ENCODE measurements around the gene PLD3.
"Not testable (repeated sequence)": the region's sequence is repeated elsewhere in the genome, so short reads cannot be mapped to it uniquely, and the experiment has no call there.

PLD3 gene

GRCh38 chr19:40363069-40363468 lies 14.6 kb downstream of the PLD3 start:
- peaks cover 32 to 44% of the 10 kb centered on the region in 2 donors for H3K36me3 Mint-ChIP-seq
- ATAC-seq (replicated peaks) (no peak), DNase-seq (no peak)
- H3K4me1 Mint-ChIP-seq: peaks cover 25 to 28% of the 10 kb centered on the region in 2 donors
- H3K4me3 Mint-ChIP-seq: no peak overlapping the region
- H3K27ac Mint-ChIP-seq: no peak overlapping the region
- H3K9me3 Mint-ChIP-seq: no peaks in the 10 kb centered on the region
- H3K27me3 Mint-ChIP-seq: peaks cover 4 to 8% of the 10 kb centered on the region in 2 donors

GRCh38 chr19:40365010-40365409 lies 16.5 kb downstream of the PLD3 start:
- no peak overlapping the region for H3K27ac Mint-ChIP-seq
- H3K9me3 Mint-ChIP-seq: no peaks in the 10 kb centered on the region
- peaks cover 12 to 16% of the 10 kb centered on the region in 2 donors for H3K4me1 Mint-ChIP-seq
- DNase-seq (no peak), ATAC-seq (replicated peaks) (no peak)
- peaks cover 32 to 34% of the 10 kb centered on the region in 2 donors for H3K36me3 Mint-ChIP-seq
- peaks cover 4 to 8% of the 10 kb centered on the region in 2 donors for H3K27me3 Mint-ChIP-seq
- peak overlapping the region in 1 of 2 donors; percentile 52 for H3K4me3 Mint-ChIP-seq

- no peak overlapping the region for H3K27ac Mint-ChIP-seq
- H3K4me1 Mint-ChIP-seq: peaks cover 10 to 16% of the 10 kb centered on the region in 2 donors
- H3K9me3 Mint-ChIP-seq: no peaks in the 10 kb centered on the region
- H3K36me3 Mint-ChIP-seq: peaks cover 30 to 34% of the 10 kb centered on the region in 2 donors
- peaks cover 4 to 8% of the 10 kb centered on the region in 2 donors for H3K27me3 Mint-ChIP-seq
- ATAC-seq (replicated peaks): peak; percentile 73 to 87
- no peak for DNase-seq
- peak overlapping the region; percentile 48 to 75 for H3K4me3 Mint-ChIP-seq
These were observed 17.3 kb downstream of the PLD3 start for GRCh38 chr19:40365613-40366401.

GRCh38 chr19:40366697-40367561 lies 18.4 kb downstream of the PLD3 start:
- Mint-ChIP-seq H3K4me1 (peaks cover 6 to 16% of the 10 kb centered on the region in 2 donors), H3K27ac (no peak overlapping the region), H3K4me3 (no peak overlapping the region), H3K9me3 (no peaks in the 10 kb centered on the region), H3K36me3 (peaks cover 26 to 33% of the 10 kb centered on the region in 2 donors), H3K27me3 (peaks cover 4 to 8% of the 10 kb centered on the region in 2 donors)
- no peak for DNase-seq
- ATAC-seq (replicated peaks): no peak

GRCh38 chr19:40367577-40368434 lies 19.3 kb downstream of the PLD3 start:
- Mint-ChIP-seq H3K36me3 (peaks cover 21 to 31% of the 10 kb centered on the region in 2 donors), H3K27me3 (peaks cover 4 to 8% of the 10 kb centered on the region in 2 donors), H3K27ac (no peak overlapping the region), H3K4me1 (peaks cover 5 to 17% of the 10 kb centered on the region in 2 donors), H3K4me3 (no peak overlapping the region), H3K9me3 (no peaks in the 10 kb centered on the region)
- ATAC-seq (replicated peaks) (no peak), DNase-seq (no peak)

GRCh38 chr19:40369797-40370196 lies 21.3 kb downstream of the PLD3 start:
- DNase-seq: no peak
- no peak for ATAC-seq (replicated peaks)
- Mint-ChIP-seq H3K9me3 (no peaks in the 10 kb centered on the region), H3K36me3 (peaks cover 23 to 41% of the 10 kb centered on the region in 2 donors), H3K27ac (no peak overlapping the region), H3K4me3 (no peak overlapping the region), H3K4me1 (peaks cover 4 to 14% of the 10 kb centered on the region in 2 donors), H3K27me3 (peaks cover 0 to 4% of the 10 kb centered on the region in 2 donors)

GRCh38 chr19:40370253-40370652 lies 21.8 kb downstream of the PLD3 start:
- not testable (repeated sequence) for H3K4me1 Mint-ChIP-seq, H3K9me3 Mint-ChIP-seq, H3K27me3 Mint-ChIP-seq

GRCh38 chr19:40370997-40371801 lies 22.7 kb downstream of the PLD3 start:
- H3K27ac Mint-ChIP-seq: no peak overlapping the region

More at GRCh38 chr19:40370253-40370652, 21.8 kb downstream of the PLD3 start:
- Mint-ChIP-seq H3K36me3 (peaks cover 27 to 42% of the 10 kb centered on the region in 2 donors), H3K27ac (peak overlapping the region; percentile 71)
- ATAC-seq (replicated peaks); H3K4me3 Mint-ChIP-seq; DNase-seq: not testable (repeated sequence)

GRCh38 chr19:40371802-40372122 lies 23.3 kb downstream of the PLD3 start:
- Mint-ChIP-seq H3K36me3 (peaks cover 26 to 45% of the 10 kb centered on the region in 2 donors), H3K4me3 (no peak overlapping the region), H3K27me3 (no peaks in the 10 kb centered on the region), H3K9me3 (no peaks in the 10 kb centered on the region), H3K27ac (no peak overlapping the region), H3K4me1 (peaks cover 2 to 6% of the 10 kb centered on the region in 2 donors)
- DNase-seq (no peak), ATAC-seq (replicated peaks) (no peak)

More at GRCh38 chr19:40370997-40371801, 22.7 kb downstream of the PLD3 start:
- Mint-ChIP-seq H3K4me3 (no peak overlapping the region), H3K4me1 (peaks cover 2 to 6% of the 10 kb centered on the region in 2 donors), H3K9me3 (no peaks in the 10 kb centered on the region), H3K36me3 (peaks cover 27 to 46% of the 10 kb centered on the region in 2 donors), H3K27me3 (no peaks in the 10 kb centered on the region)
- no peak for DNase-seq
- ATAC-seq (replicated peaks): no peak

GRCh38 chr19:40374084-40374483 lies 25.6 kb downstream of the PLD3 start:
- H3K4me3 Mint-ChIP-seq: no peak overlapping the region
- DNase-seq: no peak

GRCh38 chr19:40376286-40376862 lies 27.9 kb downstream of the PLD3 start:
- Mint-ChIP-seq H3K36me3 (peaks cover 17 to 34% of the 10 kb centered on the region in 2 donors), H3K27ac (peak overlapping the region; percentile 62), H3K4me3 (no peak overlapping the region), H3K27me3 (no peaks in the 10 kb centered on the region), H3K9me3 (no peaks in the 10 kb centered on the region), H3K4me1 (peaks cover 2 to 6% of the 10 kb centered on the region in 2 donors)
- no peak for ATAC-seq (replicated peaks)
- DNase-seq: no peak

More at GRCh38 chr19:40374084-40374483, 25.6 kb downstream of the PLD3 start:
- Mint-ChIP-seq H3K9me3 (no peaks in the 10 kb centered on the region), H3K4me1 (peaks cover 2 to 6% of the 10 kb centered on the region in 2 donors), H3K27me3 (no peaks in the 10 kb centered on the region), H3K36me3 (peaks cover 25 to 46% of the 10 kb centered on the region in 2 donors), H3K27ac (no peak overlapping the region)
- ATAC-seq (replicated peaks): no peak

- DNase-seq (no peak), ATAC-seq (replicated peaks) (no peak)
- Mint-ChIP-seq H3K36me3 (peaks cover 14 to 26% of the 10 kb centered on the region in 2 donors), H3K9me3 (no peaks in the 10 kb centered on the region), H3K4me3 (no peak overlapping the region), H3K27me3 (no peaks in the 10 kb centered on the region), H3K27ac (no peak overlapping the region), H3K4me1 (peaks cover under 1 to 4% of the 10 kb centered on the region in 2 donors)
These were observed 29.4 kb downstream of the PLD3 start for GRCh38 chr19:40377876-40378385.

- ATAC-seq (replicated peaks): no peak
- H3K27ac Mint-ChIP-seq: no peak overlapping the region
These were observed 30.0 kb downstream of the PLD3 start for GRCh38 chr19:40378509-40378908.

More at GRCh38 chr19:40378509-40378908, 30.0 kb downstream of the PLD3 start:
- no peak for DNase-seq
- Mint-ChIP-seq H3K4me3 (no peak overlapping the region), H3K9me3 (no peaks in the 10 kb centered on the region), H3K36me3 (peaks cover 14 to 23% of the 10 kb centered on the region in 2 donors), H3K27me3 (no peaks in the 10 kb centered on the region), H3K4me1 (no peaks in the 10 kb centered on the region)
